Measurements from ENCODE around the gene FOXR1.

The FOXR1 gene

GRCh38 chr11:118971646-118972045 lies at the start of gene FOXR1:
Gene FOXR1, plus strand, starts transcription at chr11:118971761. Its CDS starts 171 bp downstream, at chr11:118971932.
- DNase-seq (ENCODE audit: insufficient read length, low spot score) (no peak), FAIRE-seq (no peak)

- DNase-seq (ENCODE audit: insufficient read length, low spot score), result peak; percentile 76
- peak; percentile 74 for FAIRE-seq
These were observed 49.4 kb upstream of the FOXR1 start for GRCh38 chr11:118921929-118922744.

- FAIRE-seq, result no peak
- DNase-seq (ENCODE audit: insufficient read length, low spot score), result no peak
These were observed 48.6 kb upstream of the FOXR1 start for GRCh38 chr11:118922745-118923627.

GRCh38 chr11:118923721-118924587 lies 47.6 kb upstream of the FOXR1 start:
- FAIRE-seq (no peak), DNase-seq (ENCODE audit: insufficient read length, low spot score) (no peak)

GRCh38 chr11:118924591-118925585 lies 46.7 kb upstream of the FOXR1 start:
- FAIRE-seq, result no peak

GRCh38 chr11:118927554-118928100 lies 43.9 kb upstream of the FOXR1 start:
- no peak for FAIRE-seq
- DNase-seq (ENCODE audit: insufficient read length, low spot score), result no peak

More at GRCh38 chr11:118924591-118925585, 46.7 kb upstream of the FOXR1 start:
- no peak for DNase-seq (ENCODE audit: insufficient read length, low spot score)

- peak; percentile 58 for FAIRE-seq
- peak; percentile 95 for DNase-seq (ENCODE audit: insufficient read length, low spot score)
These were observed 43.3 kb upstream of the FOXR1 start for GRCh38 chr11:118928101-118928869.

GRCh38 chr11:118928870-118929500 lies 42.6 kb upstream of the FOXR1 start:
- FAIRE-seq (no peak), DNase-seq (ENCODE audit: insufficient read length, low spot score) (peak; percentile 73)

GRCh38 chr11:118929501-118930093 lies 42.0 kb upstream of the FOXR1 start:
- FAIRE-seq (peak; percentile 20), DNase-seq (ENCODE audit: insufficient read length, low spot score) (peak; percentile 83)

- peak; percentile 74 for DNase-seq (ENCODE audit: insufficient read length, low spot score)
- no peak for FAIRE-seq
These were observed 41.4 kb upstream of the FOXR1 start for GRCh38 chr11:118930094-118930712.

- no peak for FAIRE-seq
- DNase-seq (ENCODE audit: insufficient read length, low spot score), result no peak
These were observed 40.0 kb upstream of the FOXR1 start for GRCh38 chr11:118931571-118931970.

- DNase-seq (ENCODE audit: insufficient read length, low spot score) (no peak), FAIRE-seq (no peak)
These were observed 38.1 kb upstream of the FOXR1 start for GRCh38 chr11:118933486-118933885.

- DNase-seq (ENCODE audit: insufficient read length, low spot score), result no peak
- no peak for FAIRE-seq
These were observed 36.2 kb upstream of the FOXR1 start for GRCh38 chr11:118935376-118935775.

GRCh38 chr11:118938491-118939403 lies 32.8 kb upstream of the FOXR1 start:
- peak; percentile 85 for FAIRE-seq

GRCh38 chr11:118939404-118939915 lies 32.1 kb upstream of the FOXR1 start:
- no peak for FAIRE-seq
- DNase-seq (ENCODE audit: insufficient read length, low spot score), result no peak

More at GRCh38 chr11:118938491-118939403, 32.8 kb upstream of the FOXR1 start:
- no peak for DNase-seq (ENCODE audit: insufficient read length, low spot score)

All from HTR-8/SVneo (cell line).